Chondrocyte (in vitro differentiated cells): ENCODE data around the gene MUC20. TPM values are rescaled to one million over a fixed set of nuclear protein-coding genes. Genes with fewer than 3 reads are reported as not detected.
"Not testable (repeated sequence)": the region's sequence is repeated elsewhere in the genome, so short reads cannot be mapped to it uniquely, and the experiment has no call there.

Experiments
- DNase-seq: peaks from one replicate; pipeline ENCODE4 v3.0.0; 2021; ENCODE audit warnings: mixed read lengths, low spot score
- H3K27ac Mint-ChIP-seq: one replicate; pipeline ENCODE4 v1.8.0; 2021; ENCODE audit warnings: mild to moderate bottlenecking, moderate library complexity, mixed read lengths; ENCODE audit not compliant: unreplicated experiment
- H3K27me3 Mint-ChIP-seq: 2 replicates; pipeline ENCODE4 v1.8.0; 2021; ENCODE audit warnings: low read depth, mixed read lengths
- H3K36me3 Mint-ChIP-seq: 2 replicates; pipeline ENCODE4 v1.8.0; 2021; ENCODE audit warnings: low read depth, mixed read lengths
- H3K4me1 Mint-ChIP-seq: 2 replicates; pipeline ENCODE4 v1.8.0; 2021; ENCODE audit warnings: low read depth, mild to moderate bottlenecking, mixed read lengths
- H3K4me3 Mint-ChIP-seq: one replicate; pipeline ENCODE4 v1.8.0; 2021; ENCODE audit warnings: mild to moderate bottlenecking, moderate library complexity, mixed read lengths; ENCODE audit not compliant: unreplicated experiment
- H3K9me3 Mint-ChIP-seq: 2 replicates; pipeline ENCODE4 v1.8.0; 2021; ENCODE audit warnings: low read depth, mixed read lengths
- CTCF ChIP-seq: fragments of 200-600 bp; sonication (generic); IDR thresholded peaks from 2 replicates; pipeline ENCODE4 v1.5.0; 2021; ENCODE audit warnings: antibody characterized with exemption, mild to moderate bottlenecking, moderate library complexity
- total RNA-seq: library from RNA; stranded (reverse); gene quantifications from 3 replicates; pipeline ENCODE4 v1.2.1, GENCODE V29; 2021

The MUC20 gene
- total RNA-seq, 1 donor from 2014 or later = 3.0 TPM

DNA sequence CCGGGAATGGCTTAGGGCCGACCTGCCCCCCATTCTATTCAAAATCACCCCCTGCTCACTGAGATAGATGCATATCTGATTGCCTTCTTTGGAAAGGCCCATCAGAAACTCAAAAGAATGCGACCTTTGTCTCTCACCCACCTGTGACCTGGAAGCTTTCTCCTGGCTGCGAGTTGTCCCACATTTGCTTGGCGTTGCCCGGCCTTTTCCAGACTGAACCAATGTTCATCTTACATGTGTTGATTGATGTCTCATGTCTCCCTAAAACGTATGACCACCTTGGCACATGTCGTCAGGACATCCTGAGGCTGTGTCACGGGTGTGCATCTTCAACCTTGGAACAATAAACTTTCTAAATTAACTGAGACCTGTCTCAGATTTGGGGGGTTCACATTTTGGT lies 3.4 kb upstream of the MUC20 start:
- H3K36me3 Mint-ChIP-seq = peaks cover 16% of the 10 kb centered on the region
- no peak overlapping the region for H3K27ac Mint-ChIP-seq
- H3K4me3 Mint-ChIP-seq = no peak overlapping the region
- DNase-seq = peak; percentile 70
- no peaks in the 10 kb centered on the region for H3K4me1 Mint-ChIP-seq
- H3K27me3 Mint-ChIP-seq = peaks cover 25% of the 10 kb centered on the region
- TF ChIP-seq CTCF = no peak
- H3K9me3 Mint-ChIP-seq = no peaks in the 10 kb centered on the region

DNA sequence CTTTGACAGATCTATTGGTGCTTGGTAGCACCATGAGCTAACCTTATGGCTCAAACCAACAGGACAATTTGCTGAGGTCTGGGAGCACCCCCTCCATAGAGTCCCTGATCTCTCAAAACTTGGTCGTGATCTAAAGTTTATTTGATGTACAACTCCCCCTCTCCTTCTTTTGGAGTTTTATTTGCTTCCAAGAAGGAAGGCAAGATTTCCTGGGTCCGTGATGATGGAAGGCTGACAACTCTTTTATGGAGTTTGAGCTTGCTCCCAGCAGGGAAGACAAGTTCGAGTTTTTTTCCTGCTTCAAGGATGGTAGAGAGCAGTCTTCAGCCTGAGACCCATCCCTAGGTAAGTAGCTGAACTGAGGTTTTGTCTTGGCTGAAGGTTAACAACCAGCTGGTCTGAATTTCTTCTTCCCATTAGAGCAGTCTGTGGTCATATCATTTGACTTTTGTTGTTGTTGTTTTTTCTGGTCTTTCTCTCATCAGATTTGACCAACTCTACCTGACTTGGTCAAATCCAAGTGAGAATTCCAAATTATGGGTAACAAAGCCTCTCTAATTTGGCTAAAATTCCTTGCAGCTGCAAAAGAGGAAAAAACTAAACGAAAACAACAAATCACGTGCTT lies 2.8 kb upstream of the MUC20 start:
- H3K27ac Mint-ChIP-seq = no peak overlapping the region
- H3K4me3 Mint-ChIP-seq = no peak overlapping the region
- peak; percentile 1 for DNase-seq
- H3K4me1 Mint-ChIP-seq = no peaks in the 10 kb centered on the region
- TF ChIP-seq CTCF = no peak
- no peaks in the 10 kb centered on the region for H3K9me3 Mint-ChIP-seq
- H3K36me3 Mint-ChIP-seq = peaks cover 16% of the 10 kb centered on the region
- peaks cover 25% of the 10 kb centered on the region for H3K27me3 Mint-ChIP-seq

DNA sequence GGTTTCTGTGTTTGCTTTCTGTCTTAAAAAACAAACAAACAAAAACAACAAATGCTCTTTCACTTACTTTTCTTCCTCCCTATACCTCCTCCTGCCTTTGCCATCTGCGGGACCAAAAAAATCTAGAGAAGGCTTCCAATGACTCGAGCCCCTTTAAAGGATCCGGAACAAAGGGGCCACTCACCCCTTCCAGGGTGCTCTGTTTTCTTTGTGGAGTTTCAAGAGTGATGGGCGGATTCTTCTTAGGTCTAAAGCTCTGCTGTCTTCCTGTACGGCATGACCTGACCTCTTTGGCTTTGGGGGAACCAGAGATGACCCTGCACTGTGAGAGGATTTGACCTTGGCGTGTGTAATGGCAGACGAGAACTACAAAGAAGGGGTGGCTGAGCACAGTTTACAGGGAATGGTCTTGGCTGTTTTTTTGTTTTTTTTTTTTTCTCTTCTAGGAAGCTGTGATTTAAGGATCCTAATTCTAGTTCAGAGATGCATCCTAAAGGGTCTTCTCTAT lies 2.2 kb upstream of the MUC20 start:
- no peak overlapping the region for H3K4me3 Mint-ChIP-seq
- peaks cover 16% of the 10 kb centered on the region for H3K36me3 Mint-ChIP-seq
- no peak overlapping the region for H3K27ac Mint-ChIP-seq
- no peaks in the 10 kb centered on the region for H3K9me3 Mint-ChIP-seq
- H3K27me3 Mint-ChIP-seq = peaks cover 25% of the 10 kb centered on the region
- no peaks in the 10 kb centered on the region for H3K4me1 Mint-ChIP-seq
- TF ChIP-seq CTCF = no peak
- DNase-seq = peak; percentile 13

DNA sequence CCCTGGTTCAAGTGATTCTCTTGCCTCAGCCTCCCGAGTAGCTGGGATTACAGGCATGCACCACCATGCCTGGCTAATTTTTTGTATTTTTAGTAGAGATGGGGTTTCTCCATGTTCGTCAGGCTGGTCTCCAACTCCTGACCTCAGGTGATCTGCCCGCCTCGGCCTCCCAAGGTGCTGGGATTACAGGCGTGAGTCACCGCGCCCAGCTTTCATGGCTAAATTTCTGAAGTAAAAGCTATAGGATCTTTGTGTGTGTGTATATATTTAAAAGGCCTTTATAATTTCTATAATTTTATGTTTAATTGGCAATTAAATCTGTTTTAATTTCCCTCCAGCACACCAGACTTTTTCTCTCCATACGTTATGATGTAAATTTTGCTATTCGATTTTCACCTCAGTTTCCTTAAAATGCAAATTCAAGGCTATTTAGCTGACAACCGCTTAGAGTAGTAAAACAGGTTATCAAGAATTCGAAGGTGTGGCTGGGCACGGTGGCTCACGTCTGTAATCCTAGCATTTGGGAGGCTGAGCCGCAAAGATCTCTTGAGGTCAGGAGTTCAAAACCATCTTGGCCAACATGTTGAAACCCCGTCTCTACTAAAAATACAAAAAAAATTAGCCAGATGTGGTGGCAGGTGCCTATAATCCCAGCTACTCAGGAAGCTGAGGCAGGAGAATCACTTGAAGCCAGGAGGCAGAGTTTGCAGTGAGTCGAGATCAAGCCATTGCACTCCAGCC lies 1.1 kb upstream of the MUC20 start:
- peaks cover 12% of the 10 kb centered on the region for H3K36me3 Mint-ChIP-seq
- peak; percentile 34 for DNase-seq
- peaks cover 25% of the 10 kb centered on the region for H3K27me3 Mint-ChIP-seq
- H3K9me3 Mint-ChIP-seq, H3K27ac Mint-ChIP-seq, H3K4me1 Mint-ChIP-seq, H3K4me3 Mint-ChIP-seq: not testable (repeated sequence)

DNA sequence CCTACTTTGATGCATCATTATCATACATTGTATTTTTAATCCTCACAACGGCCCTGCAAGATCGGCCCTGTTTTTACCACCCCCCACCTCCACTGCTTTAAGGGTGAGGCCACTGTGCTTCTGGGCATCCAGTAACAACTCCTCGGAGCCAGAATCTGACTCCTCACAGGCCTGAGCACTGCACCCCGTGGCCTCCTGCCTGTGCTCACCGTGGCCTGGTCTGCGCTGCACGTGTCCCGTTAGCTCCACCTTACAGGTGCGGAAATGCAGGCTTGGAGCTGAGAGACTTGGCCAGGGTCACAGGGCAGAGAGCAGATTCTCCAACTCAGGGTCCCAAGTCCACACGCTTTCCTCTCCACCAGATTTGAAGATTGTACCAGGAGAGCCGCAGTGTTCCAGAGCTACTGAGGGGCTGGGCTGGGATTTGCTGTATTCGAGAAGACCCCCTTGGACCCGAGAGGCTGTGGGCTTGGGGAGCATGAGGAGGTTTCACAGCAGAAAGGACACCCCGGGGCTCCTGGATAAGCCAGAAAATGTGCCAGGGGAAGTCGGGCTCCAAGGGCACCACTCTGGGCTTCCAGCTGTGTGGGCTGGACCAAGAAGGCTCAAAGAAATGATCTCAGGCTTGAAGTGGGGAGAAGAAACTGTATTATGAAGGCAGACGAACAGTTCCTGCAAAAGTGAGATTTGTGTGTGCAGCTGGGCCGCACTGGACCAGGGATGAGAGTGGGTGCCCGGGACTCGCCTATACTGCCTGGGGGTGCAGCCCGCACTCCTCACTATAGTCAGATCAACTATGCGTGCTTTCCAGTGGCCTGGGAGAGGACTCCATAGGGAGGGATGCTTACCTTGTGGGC lies 1.6 kb downstream of the MUC20 start:
- H3K4me3 Mint-ChIP-seq, H3K9me3 Mint-ChIP-seq: not testable (repeated sequence)
- H3K27me3 Mint-ChIP-seq = peaks cover 15% of the 10 kb centered on the region

GRCh38 chr3:195722996-195723345 lies 2.2 kb downstream of the MUC20 start:
- not testable (repeated sequence) for H3K36me3 Mint-ChIP-seq, H3K4me1 Mint-ChIP-seq, H3K4me3 Mint-ChIP-seq, H3K27me3 Mint-ChIP-seq, H3K27ac Mint-ChIP-seq, H3K9me3 Mint-ChIP-seq
- peak; percentile 68 for DNase-seq

More for the DNA sequence above, 1.6 kb downstream of the MUC20 start:
- peak; percentile 77 for DNase-seq
- not testable (repeated sequence) for H3K27ac Mint-ChIP-seq, H3K36me3 Mint-ChIP-seq, H3K4me1 Mint-ChIP-seq

DNA sequence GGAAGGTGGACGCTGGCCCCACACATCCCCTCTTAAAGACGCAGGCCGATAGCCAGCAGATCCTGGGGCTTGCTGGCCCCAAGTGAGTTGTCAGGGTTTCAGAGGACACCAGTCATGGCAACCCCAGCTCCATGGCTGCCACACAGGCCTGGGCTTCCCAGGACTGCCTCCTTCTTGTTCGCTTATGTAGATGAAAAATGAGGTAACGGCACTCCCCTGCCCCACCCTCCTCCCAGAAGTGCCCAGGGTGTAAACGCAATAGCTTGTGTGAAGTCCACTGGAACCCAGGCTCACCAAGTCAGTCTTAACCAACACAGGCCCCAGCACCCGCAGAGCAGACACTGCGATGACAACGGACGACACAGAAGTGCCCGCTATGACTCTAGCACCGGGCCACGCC lies 3.6 kb downstream of the MUC20 start:
- H3K9me3 Mint-ChIP-seq, H3K27me3 Mint-ChIP-seq, H3K4me3 Mint-ChIP-seq, H3K36me3 Mint-ChIP-seq, H3K27ac Mint-ChIP-seq, DNase-seq, H3K4me1 Mint-ChIP-seq: not testable (repeated sequence)

GRCh38 chr3:195725916-195726740 lies 5.3 kb downstream of the MUC20 start:
- not testable (repeated sequence) for H3K4me3 Mint-ChIP-seq, H3K27ac Mint-ChIP-seq, H3K4me1 Mint-ChIP-seq, H3K27me3 Mint-ChIP-seq, H3K9me3 Mint-ChIP-seq, H3K36me3 Mint-ChIP-seq
- DNase-seq = peak; percentile 94
